ENCODE results near the gene RAD51D. TPM values are rescaled to one million over a fixed set of nuclear protein-coding genes. Genes with fewer than 3 reads are reported as not detected.
A peak's percentile ranks its signal among the peaks of the same experiment; 100 is the strongest.

The RAD51D gene
- total RNA-seq, 1 donor from 2014 or later: 11.1 TPM

GRCh38 chr17:35064516-35065215 lies 55.0 kb downstream of the RAD51D start:
- H3K4me3 Mint-ChIP-seq (ENCODE audit: unreplicated experiment): no peak overlapping the region
- H3K9me3 Mint-ChIP-seq (ENCODE audit: low read depth): no peaks in the 10 kb centered on the region
- peaks cover 6% of the 10 kb centered on the region for H3K36me3 Mint-ChIP-seq (ENCODE audit: low read depth)
- DNase-seq (ENCODE audit: low spot score): no peak
- peaks cover 38% of the 10 kb centered on the region for H3K4me1 Mint-ChIP-seq (ENCODE audit: low read depth)
- TF ChIP-seq, protein P1, sequence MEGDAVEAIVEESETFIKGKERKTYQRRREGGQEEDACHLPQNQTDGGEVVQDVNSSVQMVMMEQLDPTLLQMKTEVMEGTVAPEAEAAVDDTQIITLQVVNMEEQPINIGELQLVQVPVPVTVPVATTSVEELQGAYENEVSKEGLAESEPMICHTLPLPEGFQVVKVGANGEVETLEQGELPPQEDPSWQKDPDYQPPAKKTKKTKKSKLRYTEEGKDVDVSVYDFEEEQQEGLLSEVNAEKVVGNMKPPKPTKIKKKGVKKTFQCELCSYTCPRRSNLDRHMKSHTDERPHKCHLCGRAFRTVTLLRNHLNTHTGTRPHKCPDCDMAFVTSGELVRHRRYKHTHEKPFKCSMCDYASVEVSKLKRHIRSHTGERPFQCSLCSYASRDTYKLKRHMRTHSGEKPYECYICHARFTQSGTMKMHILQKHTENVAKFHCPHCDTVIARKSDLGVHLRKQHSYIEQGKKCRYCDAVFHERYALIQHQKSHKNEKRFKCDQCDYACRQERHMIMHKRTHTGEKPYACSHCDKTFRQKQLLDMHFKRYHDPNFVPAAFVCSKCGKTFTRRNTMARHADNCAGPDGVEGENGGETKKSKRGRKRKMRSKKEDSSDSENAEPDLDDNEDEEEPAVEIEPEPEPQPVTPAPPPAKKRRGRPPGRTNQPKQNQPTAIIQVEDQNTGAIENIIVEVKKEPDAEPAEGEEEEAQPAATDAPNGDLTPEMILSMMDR (IDR thresholded peaks at IDR 0.05): no peak
- no peaks in the 10 kb centered on the region for H3K27me3 Mint-ChIP-seq (ENCODE audit: low read depth)
- peak overlapping the region; percentile 98 for H3K27ac Mint-ChIP-seq (ENCODE audit: unreplicated experiment)

- H3K36me3 Mint-ChIP-seq (ENCODE audit: low read depth): peaks cover 6% of the 10 kb centered on the region
- no peak for DNase-seq (ENCODE audit: low spot score)
- H3K9me3 Mint-ChIP-seq (ENCODE audit: low read depth): no peaks in the 10 kb centered on the region
- peak within 1 kb of the TSS; percentile 98 for H3K27ac Mint-ChIP-seq (ENCODE audit: unreplicated experiment)
- TF ChIP-seq, protein P1 (IDR thresholded peaks at IDR 0.05): peak; percentile 67
- peaks cover 30% of the 10 kb centered on the region for H3K4me1 Mint-ChIP-seq (ENCODE audit: low read depth)
- H3K27me3 Mint-ChIP-seq (ENCODE audit: low read depth): no peaks in the 10 kb centered on the region
- H3K4me3 Mint-ChIP-seq (ENCODE audit: unreplicated experiment): peak within 1 kb of the TSS; percentile 49
These were observed 56.0 kb downstream of the RAD51D start, which contains the start of gene RFFL for GRCh38 chr17:35063514-35064223. TSS of gene RFFL (minus strand) at chr17:35063707. CDS start at chr17:35026553, 37,154 bp downstream.

DNA sequence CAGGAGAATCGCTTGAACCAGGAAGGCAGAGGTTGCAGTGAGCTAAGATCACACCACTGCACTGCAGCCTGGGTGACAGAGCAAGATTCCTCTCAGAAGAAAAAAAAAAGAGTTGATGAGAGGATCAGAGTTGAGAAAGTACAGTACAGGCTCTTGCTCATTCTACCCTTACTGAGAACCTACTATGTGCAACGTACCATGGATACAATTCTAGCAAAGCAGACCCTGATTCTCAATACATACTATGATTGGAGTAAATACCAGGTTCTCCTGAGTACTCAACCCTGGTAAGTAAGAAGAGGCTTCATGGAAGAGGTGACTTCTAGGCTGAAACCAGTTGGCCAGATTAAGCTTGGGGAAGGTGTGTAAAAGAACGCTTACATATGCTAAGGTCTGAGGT lies 57.4 kb downstream of the RAD51D start:
- Mint-ChIP-seq H3K36me3 (ENCODE audit: low read depth) (peaks cover 6% of the 10 kb centered on the region), H3K27ac (ENCODE audit: unreplicated experiment) (peak overlapping the region; percentile 98), H3K4me1 (ENCODE audit: low read depth) (peaks cover 27% of the 10 kb centered on the region), H3K9me3 (ENCODE audit: low read depth) (no peaks in the 10 kb centered on the region), H3K4me3 (ENCODE audit: unreplicated experiment) (no peak overlapping the region), H3K27me3 (ENCODE audit: low read depth) (no peaks in the 10 kb centered on the region)
- TF ChIP-seq, protein P1 (IDR thresholded peaks at IDR 0.05): no peak
- no peak for DNase-seq (ENCODE audit: low spot score)

GRCh38 chr17:35057332-35057915 lies 62.2 kb downstream of the RAD51D start:
- Mint-ChIP-seq H3K9me3 (ENCODE audit: low read depth) (no peaks in the 10 kb centered on the region), H3K36me3 (ENCODE audit: low read depth) (peaks cover 7% of the 10 kb centered on the region), H3K4me1 (ENCODE audit: low read depth) (peaks cover 9% of the 10 kb centered on the region), H3K4me3 (ENCODE audit: unreplicated experiment) (no peak overlapping the region), H3K27ac (ENCODE audit: unreplicated experiment) (no peak overlapping the region), H3K27me3 (ENCODE audit: low read depth) (no peaks in the 10 kb centered on the region)
- DNase-seq (ENCODE audit: low spot score): no peak
- TF ChIP-seq, protein P1 (IDR thresholded peaks at IDR 0.05): no peak

DNA sequence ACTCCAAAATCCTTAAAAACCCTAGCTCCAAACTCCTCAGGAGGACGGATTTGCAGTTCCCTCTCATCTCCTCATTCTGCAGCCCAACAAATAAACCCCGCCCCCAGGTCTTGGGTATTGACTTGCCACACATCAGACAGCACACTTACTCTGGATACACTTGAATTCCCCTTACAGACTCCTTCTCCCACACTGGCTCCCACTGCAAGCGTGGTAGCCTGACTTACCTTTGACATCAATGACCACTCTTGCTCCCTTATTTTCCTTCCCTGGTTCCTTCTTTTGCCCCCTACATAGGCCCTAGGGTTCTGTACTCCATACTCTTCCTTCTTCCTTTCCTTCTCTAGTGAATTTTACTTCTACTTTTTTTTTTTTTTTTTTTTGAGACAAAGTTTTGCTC lies 63.6 kb downstream of the RAD51D start:
- peaks cover 23% of the 10 kb centered on the region for H3K4me1 Mint-ChIP-seq (ENCODE audit: low read depth)
- H3K36me3 Mint-ChIP-seq (ENCODE audit: low read depth): peaks cover 7% of the 10 kb centered on the region
- TF ChIP-seq, protein P1 (IDR thresholded peaks at IDR 0.05): no peak
- H3K27ac Mint-ChIP-seq (ENCODE audit: unreplicated experiment): peak overlapping the region; percentile 15
- H3K27me3 Mint-ChIP-seq (ENCODE audit: low read depth): no peaks in the 10 kb centered on the region
- no peak overlapping the region for H3K4me3 Mint-ChIP-seq (ENCODE audit: unreplicated experiment)
- no peak for DNase-seq (ENCODE audit: low spot score)
- no peaks in the 10 kb centered on the region for H3K9me3 Mint-ChIP-seq (ENCODE audit: low read depth)
